Measurements from ENCODE around the gene LCE1C. TPM values are rescaled to one million over a fixed set of nuclear protein-coding genes. Genes with fewer than 3 reads are reported as not detected.

Gene LCE1C
- total and polyA plus RNA-seq, 2 experiments from 2014 or later: not detected

- H3K9me3 ChIP-seq (ENCODE audit: low read depth): peaks cover 2% of the 10 kb centered on the region
- H3K27me3 ChIP-seq: no peaks in the 10 kb centered on the region
- no peaks in the 10 kb centered on the region for H3K4me1 ChIP-seq (ENCODE audit: low read depth)
- no peak for TF ChIP-seq CTCF (IDR thresholded peaks at IDR 0.05; ENCODE audit: low read depth, low read length)
- no peak overlapping the region for H3K4me3 ChIP-seq
- no peak overlapping the region for H3K27ac ChIP-seq
- no peaks in the 10 kb centered on the region for H3K36me3 ChIP-seq
- DNase-seq (ENCODE audit: low read depth in 1 of 2, low spot score in 1 of 2): no peak
Observed at GRCh38 chr1:152824964-152825363, 18.5 kb upstream of the LCE1C start.

- H3K9me3 ChIP-seq (ENCODE audit: low read depth): peaks cover 2% of the 10 kb centered on the region
- TF ChIP-seq CTCF (IDR thresholded peaks at IDR 0.05; ENCODE audit: low read depth, low read length): no peak
Observed at GRCh38 chr1:152823294-152823693, 16.8 kb upstream of the LCE1C start.

GRCh38 chr1:152817309-152817708 lies 10.9 kb upstream of the LCE1C start:
- DNase-seq (ENCODE audit: low read depth in 1 of 2, low spot score in 1 of 2): no peak
- peaks cover 7% of the 10 kb centered on the region for H3K9me3 ChIP-seq (ENCODE audit: low read depth)

More at GRCh38 chr1:152823294-152823693, 16.8 kb upstream of the LCE1C start:
- no peaks in the 10 kb centered on the region for H3K4me1 ChIP-seq (ENCODE audit: low read depth)
- no peak overlapping the region for H3K4me3 ChIP-seq
- H3K27ac ChIP-seq: no peak overlapping the region
- no peaks in the 10 kb centered on the region for H3K27me3 ChIP-seq
- no peaks in the 10 kb centered on the region for H3K36me3 ChIP-seq
- DNase-seq (ENCODE audit: low read depth in 1 of 2, low spot score in 1 of 2): no peak

GRCh38 chr1:152811671-152812070 lies 5.2 kb upstream of the LCE1C start, which contains the start of gene LCE1B:
TSS of gene LCE1B (plus strand) at chr1:152811971. CDS start at chr1:152812447, 476 bp downstream.
- H3K4me1 ChIP-seq (ENCODE audit: low read depth): no peaks in the 10 kb centered on the region
- no peak within 1 kb of the TSS for H3K4me3 ChIP-seq
- no peak for TF ChIP-seq CTCF (IDR thresholded peaks at IDR 0.05; ENCODE audit: low read depth, low read length)
- no peaks in the 10 kb centered on the region for H3K36me3 ChIP-seq
- no peak for DNase-seq (ENCODE audit: low read depth in 1 of 2, low spot score in 1 of 2)
- no peaks in the 10 kb centered on the region for H3K27me3 ChIP-seq
- H3K9me3 ChIP-seq (ENCODE audit: low read depth): no peaks in the 10 kb centered on the region
- no peak within 1 kb of the TSS for H3K27ac ChIP-seq

More at GRCh38 chr1:152817309-152817708, 10.9 kb upstream of the LCE1C start:
- Histone ChIP-seq H3K4me1 (ENCODE audit: low read depth) (no peaks in the 10 kb centered on the region), H3K27me3 (no peaks in the 10 kb centered on the region), H3K36me3 (no peaks in the 10 kb centered on the region), H3K27ac (no peak overlapping the region), H3K4me3 (no peak overlapping the region)
- TF ChIP-seq CTCF (IDR thresholded peaks at IDR 0.05; ENCODE audit: low read depth, low read length): no peak

- TF ChIP-seq CTCF (IDR thresholded peaks at IDR 0.05; ENCODE audit: low read depth, low read length): no peak
- Histone ChIP-seq H3K27ac (no peak overlapping the region), H3K9me3 (ENCODE audit: low read depth) (no peaks in the 10 kb centered on the region), H3K4me3 (no peak overlapping the region), H3K4me1 (ENCODE audit: low read depth) (no peaks in the 10 kb centered on the region), H3K27me3 (no peaks in the 10 kb centered on the region), H3K36me3 (no peaks in the 10 kb centered on the region)
- no peak for DNase-seq (ENCODE audit: low read depth in 1 of 2, low spot score in 1 of 2)
Observed at GRCh38 chr1:152811050-152811449, 4.6 kb upstream of the LCE1C start.

- Histone ChIP-seq H3K4me3 (no peak overlapping the region), H3K4me1 (ENCODE audit: low read depth) (no peaks in the 10 kb centered on the region), H3K27me3 (no peaks in the 10 kb centered on the region), H3K36me3 (no peaks in the 10 kb centered on the region), H3K9me3 (ENCODE audit: low read depth) (peaks cover 4% of the 10 kb centered on the region), H3K27ac (no peak overlapping the region)
- no peak for DNase-seq (ENCODE audit: low read depth in 1 of 2, low spot score in 1 of 2)
- TF ChIP-seq CTCF (IDR thresholded peaks at IDR 0.05; ENCODE audit: low read depth, low read length): no peak
Observed at GRCh38 chr1:152801333-152801732, 5.1 kb downstream of the LCE1C start.

Data from cardiac muscle cell (in vitro differentiated cells and primary cell).